CD14-positive monocyte (primary cell): Measurements from ENCODE around the gene CDH16. TPM values are rescaled to one million over a fixed set of nuclear protein-coding genes. Genes with fewer than 3 reads are reported as not detected.
A peak's percentile ranks its signal among the peaks of the same experiment; 100 is the strongest.

Experiments
- DNase-seq, 3 donors: peaks; one replicate each; pipeline ENCODE4 v3.0.0-alpha.2; 2011 to 2022
- H2AFZ ChIP-seq: 2 replicates; pipeline ENCODE4 v1.6.0; 2012; ENCODE audit warnings: mild to moderate bottlenecking, low read depth, low read length, inconsistent platforms; ENCODE audit not compliant: insufficient read depth, poor library complexity, severe bottlenecking
- H3K27ac ChIP-seq, 2 donors: 1 replicate in 1 of 2; 2 replicates in 1 of 2; pipeline ENCODE4 v1.5.1; 2012 to 2013; ENCODE audit warnings: low read length in 2 of 2, control low read depth in 1 of 2, inconsistent platforms in 1 of 2, low read depth in 1 of 2, mild to moderate bottlenecking in 1 of 2
- H3K27me3 ChIP-seq, 2 donors: one replicate each; pipeline versions ENCODE4 v1.6.0 to v1.6.1; 2011 to 2013; ENCODE audit warnings: low read length in 2 of 2; ENCODE audit not compliant: control insufficient read depth in 2 of 2, insufficient read depth in 2 of 2
- H3K36me3 ChIP-seq, 2 donors: replicated peaks in 1 of 2; 1 replicate in 1 of 2; 2 replicates in 1 of 2; pipeline versions ENCODE4 v1.5.1 to v1.6.1; 2012 to 2013; ENCODE audit warnings: low read length in 2 of 2, control low read depth in 1 of 2, inconsistent platforms in 1 of 2, mild to moderate bottlenecking in 1 of 2; ENCODE audit not compliant: insufficient read depth in 2 of 2, control insufficient read depth in 1 of 2
- H3K4me1 ChIP-seq, 2 donors: 1 replicate in 1 of 2; 2 replicates in 1 of 2; pipeline versions ENCODE4 v1.5.1 to v1.6.1; 2012 to 2013; ENCODE audit warnings: low read length in 2 of 2, control low read depth in 1 of 2, inconsistent platforms in 1 of 2, mild to moderate bottlenecking in 1 of 2, moderate library complexity in 1 of 2; ENCODE audit not compliant: insufficient read depth in 2 of 2, control insufficient read depth in 1 of 2
- H3K4me2 ChIP-seq: replicated peaks from 2 replicates; pipeline ENCODE3; 2012; ENCODE audit warnings: low read length, moderate library complexity, mild to moderate bottlenecking; ENCODE audit not compliant: poor library complexity, severe bottlenecking; ENCODE audit errors: extremely low read depth
- H3K4me3 ChIP-seq, 3 experiments: fragments of 200-600 bp in 1 of 3; sonication (generic) in 1 of 3; replicated peaks in 1 of 3; 1 replicate in 2 of 3; 2 replicates in 1 of 3; pipeline ENCODE4 v1.5.1; 2011 to 2013; ENCODE audit warnings: low read length in 3 of 3, mild to moderate bottlenecking in 3 of 3, control low read depth in 2 of 3, low read depth in 2 of 3, inconsistent platforms in 1 of 3, moderate library complexity in 1 of 3
- H3K79me2 ChIP-seq: 2 replicates; pipeline ENCODE4 v1.6.0; 2012; ENCODE audit warnings: mild to moderate bottlenecking, control low read depth, inconsistent platforms, low read length, moderate library complexity; ENCODE audit not compliant: insufficient read depth
- H3K9ac ChIP-seq: 2 replicates; pipeline ENCODE4 v1.6.0; 2017; ENCODE audit warnings: low read length, mild to moderate bottlenecking; ENCODE audit not compliant: insufficient read depth, poor library complexity, severe bottlenecking
- H3K9me3 ChIP-seq, 2 donors: replicated peaks in 1 of 2; 1 replicate in 1 of 2; 2 replicates in 1 of 2; pipeline versions ENCODE4 v1.5.1 to v1.6.1; 2012 to 2013; ENCODE audit warnings: low read length in 2 of 2, control low read depth in 1 of 2; ENCODE audit not compliant: control insufficient read depth in 1 of 2, insufficient read depth in 1 of 2
- H4K20me1 ChIP-seq: 2 replicates; pipeline ENCODE4 v1.6.0; 2012; ENCODE audit warnings: mild to moderate bottlenecking, low read length, control low read depth, moderate library complexity; ENCODE audit not compliant: insufficient read depth
- H3K27ac Mint-ChIP-seq, 7 donors: one replicate each; pipeline ENCODE4 v1.8.0; 2020; ENCODE audit warnings: mild to moderate bottlenecking in 7 of 7, mixed read lengths in 7 of 7, moderate library complexity in 6 of 7, inconsistent platforms in 2 of 7
- H3K27me3 Mint-ChIP-seq, 3 donors: one replicate each; pipeline ENCODE4 v1.8.0; 2021 to 2022; ENCODE audit warnings: low read depth in 3 of 3, mild to moderate bottlenecking in 3 of 3, mixed read lengths in 3 of 3, moderate library complexity in 3 of 3, inconsistent platforms in 1 of 3
- H3K36me3 Mint-ChIP-seq, 2 donors: one replicate each; pipeline ENCODE4 v1.8.0; 2020; ENCODE audit warnings: mixed read lengths in 2 of 2, inconsistent platforms in 1 of 2, mild to moderate bottlenecking in 1 of 2
- H3K4me1 Mint-ChIP-seq: one replicate; pipeline ENCODE4 v1.8.0; 2020; ENCODE audit warnings: mild to moderate bottlenecking, mixed read lengths
- H3K4me3 Mint-ChIP-seq, 2 donors: one replicate each; pipeline ENCODE4 v1.8.0; 2020; ENCODE audit warnings: mild to moderate bottlenecking in 2 of 2, mixed read lengths in 2 of 2, moderate library complexity in 1 of 2
- H3K9me3 Mint-ChIP-seq, 7 donors: one replicate each; pipeline ENCODE4 v1.8.0; 2020 to 2022; ENCODE audit warnings: mixed read lengths in 7 of 7, mild to moderate bottlenecking in 6 of 7, moderate library complexity in 6 of 7, inconsistent platforms in 2 of 7
- CTCF ChIP-seq: fragments of 200-600 bp; IDR thresholded peaks from one replicate; pipeline ENCODE4 v1.8.0; 2022; ENCODE audit warnings: antibody characterized with exemption, mild to moderate bottlenecking
- whole genome bisulfite sequencing: methylation state at CpG from one replicate; pipeline ENCODE4 v1.1.5; 2013; ENCODE audit warnings: missing lambda C conversion rate; ENCODE audit not compliant: insufficient coverage; 5-methylcytosine and 5-hydroxymethylcytosine counted together
- intact Hi-C, 2 donors: fragments of 100-400 bp; cut with micrococcal nuclease; formaldehyde crosslinking; loops; one replicate each; pipeline versions ENCODE4 v1.15.0 to v1.15.1; 2023
- polyA plus RNA-seq, 3 donors: library from polyadenylated mRNA; depleted of rRNA in 1 of 3; unstranded in 2 of 3; stranded (reverse) in 1 of 3; fragments of 300-500 nt in 2 of 3; fragments of >200 nt in 1 of 3; fragmentation: Illumina TruSeq in 2 of 3; gene quantifications; 1 replicate in 2 of 3; 2 replicates in 1 of 3; pipeline ENCODE4 v1.2.3, GENCODE V29; 2012 to 2021

Gene CDH16
- polyA plus RNA-seq, 3 donors: not detected

- Histone ChIP-seq H3K27ac (no peak overlapping the region), H3K79me2 (no peaks in the 10 kb centered on the region), H3K27me3 (no peaks in the 10 kb centered on the region), H3K4me1 (no peaks in the 10 kb centered on the region), H4K20me1 (no peaks in the 10 kb centered on the region), H3K9ac (no peak overlapping the region), H3K4me3 (no peak overlapping the region), H2AFZ (no peak overlapping the region), H3K9me3 (no peaks in the 10 kb centered on the region), H3K36me3 (no peaks in the 10 kb centered on the region), H3K4me2 (no peak overlapping the region)
- 95% methylated on average over 7 of the region's 11 CpGs for WGBS
- Mint-ChIP-seq H3K36me3 (no peaks in the 10 kb centered on the region), H3K9me3 (no peaks in the 10 kb centered on the region), H3K27ac (peak overlapping the region in 1 of 7 donors; percentile 87), H3K27me3 (peaks cover 6 to 12% (median 12%) of the 10 kb centered on the region in 3 donors), H3K4me1 (no peaks in the 10 kb centered on the region), H3K4me3 (no peak overlapping the region)
- TF ChIP-seq CTCF: no peak
- no peak for DNase-seq
- intact Hi-C loops: no loop called here
Measured at GRCh38 chr16:66905633-66906539, 12.8 kb downstream of the CDH16 start.

DNA sequence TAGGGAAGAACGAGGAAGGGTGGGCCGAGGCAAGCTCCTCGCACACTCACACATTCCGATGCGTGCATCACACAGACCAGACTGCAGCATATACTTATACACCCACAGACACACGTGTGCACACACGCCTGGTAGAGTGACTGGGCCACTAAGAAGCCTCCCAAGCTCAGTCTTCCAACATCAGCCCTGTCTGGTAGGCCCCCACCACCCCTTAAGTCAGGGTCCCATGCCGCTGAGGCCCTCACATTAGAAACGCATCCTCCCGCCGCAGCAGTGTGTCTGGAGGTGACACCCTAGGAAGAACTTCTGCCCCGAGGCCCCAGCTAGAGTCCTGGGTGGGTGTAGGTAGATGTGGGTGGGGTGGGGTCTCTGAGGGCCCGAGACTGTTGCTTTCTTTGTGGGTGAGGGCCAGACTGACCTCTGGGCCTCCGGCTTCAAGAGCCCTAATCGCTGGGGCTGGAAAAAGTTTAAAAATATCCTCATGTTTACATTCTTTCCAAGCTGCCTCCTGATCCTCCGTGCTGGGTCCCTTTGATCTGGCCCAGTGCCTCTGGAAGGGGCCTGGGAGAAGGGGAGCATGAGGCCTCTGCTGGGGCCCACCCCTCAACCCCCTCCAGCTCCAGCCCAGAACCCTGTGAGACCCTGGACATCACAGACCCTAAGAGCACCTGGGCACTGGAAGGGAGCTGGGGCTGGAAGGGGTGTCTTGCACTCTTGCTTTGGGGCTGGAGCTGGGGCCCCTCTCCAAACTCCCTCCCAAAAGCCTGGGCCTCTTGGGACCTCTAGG lies 13.6 kb downstream of the CDH16 start:
- intact Hi-C loops: no loop called here

More for the DNA sequence above, 13.6 kb downstream of the CDH16 start:
- Histone ChIP-seq H4K20me1 (no peaks in the 10 kb centered on the region), H3K36me3 (no peaks in the 10 kb centered on the region), H3K4me3 (no peak overlapping the region), H3K27ac (no peak overlapping the region), H3K27me3 (no peaks in the 10 kb centered on the region), H3K79me2 (no peaks in the 10 kb centered on the region), H2AFZ (no peak overlapping the region), H3K4me1 (no peaks in the 10 kb centered on the region), H3K9ac (no peak overlapping the region), H3K4me2 (no peak overlapping the region), H3K9me3 (no peaks in the 10 kb centered on the region)
- 82% methylated on average over 6 of the region's 16 CpGs for WGBS
- peak overlapping the region in 1 of 7 donors; percentile 60 for H3K27ac Mint-ChIP-seq
- H3K4me3 Mint-ChIP-seq: no peak overlapping the region
- DNase-seq: no peak
- H3K9me3 Mint-ChIP-seq: no peaks in the 10 kb centered on the region
- peaks cover 7 to 12% (median 12%) of the 10 kb centered on the region in 3 donors for H3K27me3 Mint-ChIP-seq
- no peaks in the 10 kb centered on the region for H3K4me1 Mint-ChIP-seq
- H3K36me3 Mint-ChIP-seq: no peaks in the 10 kb centered on the region
- no peak for TF ChIP-seq CTCF
